Tibial artery (tissue), 4 donors: ENCODE data around the gene CDC42EP2.
A peak's percentile ranks its signal among the peaks of the same experiment; 100 is the strongest.

ENCODE experiments used
- DNase-seq, 2 donors: peaks; one replicate each; pipeline ENCODE4 v3.0.0-alpha.2; 2019
- H3K27ac ChIP-seq, 2 donors: fragments of 200-600 bp; sonication (generic) in 1 of 2; 1 replicate in 1 of 2; 2 replicates in 1 of 2; pipeline ENCODE4 v1.5.1; 2018 to 2019; ENCODE audit warnings: mild to moderate bottlenecking in 1 of 2
- H3K27me3 ChIP-seq, 2 donors: fragments of 200-600 bp; sonication (generic) in 1 of 2; one replicate each; pipeline versions ENCODE4 v1.5.1 to v1.6.0; 2016 to 2019
- H3K36me3 ChIP-seq, 3 donors: fragments of 200-600 bp; sonication (generic) in 2 of 3; one replicate each; pipeline ENCODE4 v1.5.1; 2016 to 2019; ENCODE audit warnings: mild to moderate bottlenecking in 2 of 3
- H3K4me1 ChIP-seq, 4 donors: fragments of 200-600 bp; sonication (generic) in 2 of 4; 1 replicate in 3 of 4; 2 replicates in 1 of 4; pipeline ENCODE4 v1.5.1; 2016 to 2019
- H3K4me3 ChIP-seq, 2 donors: fragments of 200-600 bp; sonication (generic) in 1 of 2; 1 replicate in 1 of 2; 2 replicates in 1 of 2; pipeline ENCODE4 v1.5.1; 2018 to 2019; ENCODE audit warnings: mild to moderate bottlenecking in 2 of 2
- H3K9me3 ChIP-seq, 3 donors: fragments of 200-600 bp; sonication (generic) in 1 of 3; one replicate each; pipeline ENCODE4 v1.5.1; 2016 to 2019
- intact Hi-C: fragments of 100-400 bp; cut with DNase I; formaldehyde crosslinking; loops from one replicate; pipeline ENCODE4 v1.15.0; 2023; ENCODE audit warnings: low total_unique reads
- TF ChIP-seq, protein P1 (sequence below), 2 experiments: fragments of 200-600 bp in 1 of 2; fragments of 450-650 bp in 1 of 2; IDR thresholded peaks; one replicate each; pipeline ENCODE4 v1.5.1; 2017 to 2019; ENCODE audit warnings: antibody characterized with exemption in 2 of 2, mild to moderate bottlenecking in 1 of 2, moderate library complexity in 1 of 2

CDC42EP2 gene

DNA sequence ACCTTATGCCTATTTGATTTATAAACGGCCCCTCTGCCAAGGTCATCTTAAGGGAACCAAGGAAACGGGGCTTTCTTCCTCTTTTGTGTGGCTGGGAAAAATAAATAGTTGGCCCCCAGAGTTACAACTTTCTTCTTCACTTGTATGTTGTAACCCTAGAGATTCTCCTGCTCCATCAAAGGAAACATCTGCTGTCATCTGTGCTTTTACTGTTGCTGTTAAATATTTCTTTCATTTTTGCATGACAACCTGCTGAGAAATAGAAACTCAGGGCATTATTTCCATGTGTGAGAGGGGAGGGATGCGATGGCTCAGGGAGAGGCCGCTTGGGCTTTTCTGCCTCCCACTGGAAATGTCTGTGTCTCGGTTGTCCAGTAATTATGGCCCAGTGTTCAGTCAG lies 21.8 kb upstream of the CDC42EP2 start:
- no peaks in the 10 kb centered on the region for H3K9me3 ChIP-seq
- TF ChIP-seq, protein P1, sequence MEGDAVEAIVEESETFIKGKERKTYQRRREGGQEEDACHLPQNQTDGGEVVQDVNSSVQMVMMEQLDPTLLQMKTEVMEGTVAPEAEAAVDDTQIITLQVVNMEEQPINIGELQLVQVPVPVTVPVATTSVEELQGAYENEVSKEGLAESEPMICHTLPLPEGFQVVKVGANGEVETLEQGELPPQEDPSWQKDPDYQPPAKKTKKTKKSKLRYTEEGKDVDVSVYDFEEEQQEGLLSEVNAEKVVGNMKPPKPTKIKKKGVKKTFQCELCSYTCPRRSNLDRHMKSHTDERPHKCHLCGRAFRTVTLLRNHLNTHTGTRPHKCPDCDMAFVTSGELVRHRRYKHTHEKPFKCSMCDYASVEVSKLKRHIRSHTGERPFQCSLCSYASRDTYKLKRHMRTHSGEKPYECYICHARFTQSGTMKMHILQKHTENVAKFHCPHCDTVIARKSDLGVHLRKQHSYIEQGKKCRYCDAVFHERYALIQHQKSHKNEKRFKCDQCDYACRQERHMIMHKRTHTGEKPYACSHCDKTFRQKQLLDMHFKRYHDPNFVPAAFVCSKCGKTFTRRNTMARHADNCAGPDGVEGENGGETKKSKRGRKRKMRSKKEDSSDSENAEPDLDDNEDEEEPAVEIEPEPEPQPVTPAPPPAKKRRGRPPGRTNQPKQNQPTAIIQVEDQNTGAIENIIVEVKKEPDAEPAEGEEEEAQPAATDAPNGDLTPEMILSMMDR (IDR thresholded peaks at IDR 0.05) = no peak
- intact Hi-C loops = no loop called here
- no peak overlapping the region for H3K4me3 ChIP-seq
- peak overlapping the region in 1 of 2 donors; percentile 58 for H3K27ac ChIP-seq
- H3K36me3 ChIP-seq = peaks cover 4 to 68% (median 25%) of the 10 kb centered on the region in 3 donors
- H3K4me1 ChIP-seq = peaks cover 0 to 27% (median 9%) of the 10 kb centered on the region in 4 donors
- no peaks in the 10 kb centered on the region for H3K27me3 ChIP-seq
- no peak for DNase-seq

DNA sequence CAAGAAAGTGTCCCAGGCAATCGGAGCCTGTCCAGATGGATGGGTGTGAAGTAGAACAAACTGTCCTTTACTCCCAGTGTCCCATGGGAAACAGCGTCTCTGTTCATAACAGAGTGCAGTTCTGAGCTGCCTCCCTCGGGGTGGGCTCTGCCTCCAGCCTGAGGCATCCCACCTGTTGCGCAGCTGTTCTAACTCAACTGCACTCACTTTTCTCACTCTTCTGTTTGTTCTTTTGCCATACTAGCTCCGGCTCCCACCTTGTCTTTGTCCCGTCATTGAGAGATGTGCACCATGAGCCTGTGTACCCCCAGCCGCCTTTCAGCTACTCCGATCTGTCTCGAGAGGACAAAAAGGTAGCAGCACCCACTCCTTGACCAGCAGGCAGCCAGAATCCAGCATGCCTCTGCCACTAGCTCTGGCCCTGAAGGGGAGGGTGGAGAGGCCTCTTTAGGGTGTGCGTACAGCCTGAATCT lies 20.7 kb upstream of the CDC42EP2 start:
- Histone ChIP-seq H3K36me3 (peaks cover 4 to 72% (median 25%) of the 10 kb centered on the region in 3 donors), H3K27me3 (no peaks in the 10 kb centered on the region), H3K4me1 (peaks cover 0 to 38% (median 20%) of the 10 kb centered on the region in 4 donors), H3K9me3 (no peaks in the 10 kb centered on the region), H3K4me3 (no peak overlapping the region), H3K27ac (no peak overlapping the region)
- TF ChIP-seq, protein P1 (IDR thresholded peaks at IDR 0.05) = no peak
- intact Hi-C loops = no loop called here
- no peak for DNase-seq

DNA sequence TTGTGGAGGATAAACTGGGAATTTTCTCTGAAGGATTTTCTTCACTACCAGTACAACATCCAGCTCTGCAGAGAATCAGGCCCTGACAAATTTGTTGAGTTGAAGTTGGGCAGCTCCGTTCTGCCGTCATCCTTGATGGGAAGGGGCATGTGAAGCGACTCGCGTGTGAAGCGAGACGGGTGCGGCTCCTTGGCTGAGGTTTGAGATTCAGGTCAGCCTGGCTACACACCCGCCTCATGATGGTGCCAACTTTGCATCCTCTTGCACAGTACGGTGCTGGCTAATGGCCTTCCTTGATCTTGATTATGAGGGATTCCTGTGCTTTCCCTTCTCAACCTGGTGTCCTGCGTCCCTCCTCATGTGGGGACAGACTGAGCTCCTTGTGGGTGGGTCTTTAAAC lies 19.7 kb upstream of the CDC42EP2 start:
- H3K9me3 ChIP-seq = no peaks in the 10 kb centered on the region
- peaks cover 4 to 62% (median 25%) of the 10 kb centered on the region in 3 donors for H3K36me3 ChIP-seq
- intact Hi-C loops = no loop called here
- H3K27ac ChIP-seq = no peak overlapping the region
- H3K4me3 ChIP-seq = no peak overlapping the region
- peaks cover 0 to 44% (median 23%) of the 10 kb centered on the region in 4 donors for H3K4me1 ChIP-seq
- TF ChIP-seq, protein P1 (IDR thresholded peaks at IDR 0.05) = no peak
- DNase-seq = no peak
- no peaks in the 10 kb centered on the region for H3K27me3 ChIP-seq

DNA sequence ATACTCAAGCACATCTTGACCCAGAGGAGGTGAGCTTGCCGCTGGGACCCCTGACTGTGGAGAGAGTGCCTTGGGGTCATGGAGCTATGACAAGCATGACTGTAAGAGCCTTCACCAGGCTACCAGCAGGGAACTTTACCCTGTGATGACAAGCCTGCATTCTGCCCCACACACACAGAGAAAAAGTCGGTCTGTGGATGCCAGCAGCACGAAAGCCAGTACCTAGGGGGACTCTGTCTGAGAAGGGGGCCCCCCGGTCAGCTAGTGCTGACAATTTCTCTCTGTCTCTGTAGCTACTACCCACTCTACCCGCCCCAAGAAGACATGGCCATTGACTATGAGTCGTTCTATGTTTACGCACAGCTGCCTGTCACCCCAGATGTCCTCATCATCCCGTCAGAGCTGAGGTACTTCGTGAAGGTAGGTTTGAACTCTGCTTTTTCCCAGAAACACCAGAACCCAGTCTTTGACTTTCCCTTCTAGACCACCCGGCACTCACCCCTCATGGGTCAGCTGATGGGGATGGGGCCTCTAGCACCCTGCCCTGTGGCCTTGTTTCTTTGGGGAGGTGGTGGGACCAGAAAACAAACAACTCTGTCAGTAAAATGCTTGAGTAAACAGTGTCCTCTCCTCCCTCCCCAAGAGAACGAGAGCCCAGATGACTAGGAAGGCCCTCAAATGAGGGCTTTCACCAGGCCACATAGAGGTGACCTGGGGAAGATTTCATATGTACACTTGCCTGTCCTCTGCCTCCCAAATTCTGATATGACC lies 18.9 kb upstream of the CDC42EP2 start:
- Histone ChIP-seq H3K36me3 (peaks cover 4 to 58% (median 25%) of the 10 kb centered on the region in 3 donors), H3K4me1 (peaks cover 0 to 36% (median 23%) of the 10 kb centered on the region in 4 donors), H3K9me3 (no peaks in the 10 kb centered on the region), H3K27ac (no peak overlapping the region), H3K4me3 (no peak overlapping the region), H3K27me3 (no peaks in the 10 kb centered on the region)
- intact Hi-C loops = no loop called here
- no peak for DNase-seq
- TF ChIP-seq, protein P1 (IDR thresholded peaks at IDR 0.05) = no peak

DNA sequence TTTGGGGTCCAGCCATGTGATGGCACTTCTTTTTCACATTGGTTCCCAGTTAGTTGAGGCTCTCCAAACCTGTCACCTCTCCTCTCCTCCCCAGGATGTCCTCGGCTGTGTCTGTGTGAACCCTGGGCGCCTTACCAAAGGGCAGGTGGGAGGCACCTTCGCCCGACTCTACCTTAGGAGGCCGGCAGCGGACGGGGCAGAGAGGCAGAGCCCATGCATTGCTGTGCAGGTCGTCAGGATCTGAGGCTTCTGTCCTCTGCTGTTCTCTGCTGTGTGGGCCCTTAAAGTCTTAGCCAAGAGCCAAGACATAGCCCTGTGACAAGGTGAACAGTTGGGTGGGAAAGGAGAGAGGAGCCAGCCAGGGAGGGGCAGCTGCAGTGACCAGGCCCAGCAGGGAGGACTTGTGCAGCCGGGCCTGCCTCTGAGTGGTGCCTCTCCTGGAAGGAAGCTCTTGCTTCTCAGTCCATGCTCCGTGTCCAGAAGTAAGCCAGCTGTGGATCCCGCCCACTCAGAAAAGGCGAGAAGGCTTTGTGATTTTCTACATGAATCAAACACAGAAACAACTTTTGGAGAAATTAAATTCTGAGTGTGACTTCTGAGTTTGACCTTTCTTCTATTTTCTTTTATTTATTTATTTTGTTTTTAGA lies 17.5 kb upstream of the CDC42EP2 start:
- H3K9me3 ChIP-seq = no peaks in the 10 kb centered on the region
- intact Hi-C loops = no loop called here
- TF ChIP-seq, protein P1 (IDR thresholded peaks at IDR 0.05) = no peak
- H3K36me3 ChIP-seq = peaks cover 4 to 56% (median 25%) of the 10 kb centered on the region in 3 donors
- H3K4me1 ChIP-seq = peaks cover 0 to 27% (median 23%) of the 10 kb centered on the region in 4 donors
- no peak overlapping the region for H3K4me3 ChIP-seq
- H3K27me3 ChIP-seq = no peaks in the 10 kb centered on the region
- DNase-seq = no peak
- H3K27ac ChIP-seq = peak overlapping the region; percentile 55 to 66
